VCaP (cell line): ENCODE results near the gene ARSD.

Experiments
- H3K27ac ChIP-seq: fragments of 450-650 bp; 2 replicates; pipeline ENCODE4 v1.5.1; 2017
- TF ChIP-seq, protein P1 (sequence below): fragments of 450-650 bp; conservative IDR thresholded peaks from 2 replicates; pipeline ENCODE4 v1.5.1; 2017; ENCODE audit warnings: mild to moderate bottlenecking, moderate library complexity

Gene ARSD

DNA sequence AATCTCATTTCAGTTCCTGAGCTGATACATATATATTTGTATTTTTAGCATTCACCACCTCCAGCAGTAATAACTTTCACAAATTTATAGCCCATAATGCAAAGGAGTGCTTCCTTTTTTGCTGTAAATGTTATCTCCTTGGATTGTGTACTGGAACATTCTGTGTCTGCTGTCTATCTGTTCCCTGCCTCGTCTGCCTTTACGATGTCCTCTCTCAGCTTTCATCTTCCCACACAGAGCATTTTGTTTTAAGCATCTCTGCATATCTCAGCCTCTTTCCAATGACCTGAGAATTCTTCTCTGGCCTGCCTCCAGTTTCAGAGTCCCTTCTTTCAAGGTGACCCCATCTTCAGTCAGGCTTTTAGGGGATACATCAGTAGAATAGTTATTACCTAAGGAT lies 57.3 kb downstream of the ARSD start:
- no peak overlapping the region for H3K27ac ChIP-seq
- TF ChIP-seq, protein P1, sequence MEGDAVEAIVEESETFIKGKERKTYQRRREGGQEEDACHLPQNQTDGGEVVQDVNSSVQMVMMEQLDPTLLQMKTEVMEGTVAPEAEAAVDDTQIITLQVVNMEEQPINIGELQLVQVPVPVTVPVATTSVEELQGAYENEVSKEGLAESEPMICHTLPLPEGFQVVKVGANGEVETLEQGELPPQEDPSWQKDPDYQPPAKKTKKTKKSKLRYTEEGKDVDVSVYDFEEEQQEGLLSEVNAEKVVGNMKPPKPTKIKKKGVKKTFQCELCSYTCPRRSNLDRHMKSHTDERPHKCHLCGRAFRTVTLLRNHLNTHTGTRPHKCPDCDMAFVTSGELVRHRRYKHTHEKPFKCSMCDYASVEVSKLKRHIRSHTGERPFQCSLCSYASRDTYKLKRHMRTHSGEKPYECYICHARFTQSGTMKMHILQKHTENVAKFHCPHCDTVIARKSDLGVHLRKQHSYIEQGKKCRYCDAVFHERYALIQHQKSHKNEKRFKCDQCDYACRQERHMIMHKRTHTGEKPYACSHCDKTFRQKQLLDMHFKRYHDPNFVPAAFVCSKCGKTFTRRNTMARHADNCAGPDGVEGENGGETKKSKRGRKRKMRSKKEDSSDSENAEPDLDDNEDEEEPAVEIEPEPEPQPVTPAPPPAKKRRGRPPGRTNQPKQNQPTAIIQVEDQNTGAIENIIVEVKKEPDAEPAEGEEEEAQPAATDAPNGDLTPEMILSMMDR: no peak

DNA sequence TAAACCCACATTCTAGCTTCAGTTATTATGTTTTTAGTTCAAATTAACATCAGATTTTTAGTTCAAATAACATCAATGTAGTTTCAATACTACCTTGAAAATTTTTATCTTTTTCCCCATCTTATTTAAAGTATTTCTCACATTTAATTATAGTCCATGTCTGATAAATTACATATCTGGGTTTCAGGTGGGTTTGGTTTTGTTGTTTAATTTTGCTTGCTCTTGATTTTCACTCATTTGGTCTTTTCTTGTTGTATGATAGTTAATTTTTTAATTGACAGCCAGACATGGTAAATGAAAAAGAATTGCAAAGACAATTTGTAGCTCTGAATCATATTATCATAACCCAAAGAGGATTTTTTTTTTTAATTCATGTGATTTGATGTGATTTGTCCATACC lies 58.5 kb downstream of the ARSD start:
- no peak overlapping the region for H3K27ac ChIP-seq
- TF ChIP-seq, protein P1: no peak

DNA sequence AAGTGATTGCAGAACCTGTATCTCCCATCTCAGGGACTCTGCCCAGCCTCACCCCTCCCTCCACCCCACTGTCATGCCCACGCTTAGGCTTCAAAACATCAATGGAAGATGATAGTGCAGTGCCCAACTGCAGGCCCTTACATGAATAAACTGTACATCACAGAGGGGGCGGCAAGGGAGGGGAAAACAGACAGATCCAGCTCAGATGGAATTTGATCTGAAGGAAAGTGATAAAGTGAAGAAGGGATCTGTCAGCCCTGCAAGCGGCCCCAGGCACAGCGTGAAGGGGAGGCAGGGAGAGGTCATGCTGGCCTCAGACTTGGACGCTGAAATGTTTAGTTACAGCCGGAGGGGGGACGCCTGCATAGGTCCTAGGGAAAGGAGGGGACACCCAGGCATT lies 61.9 kb downstream of the ARSD start:
- no peak overlapping the region for H3K27ac ChIP-seq
- TF ChIP-seq, protein P1: no peak

DNA sequence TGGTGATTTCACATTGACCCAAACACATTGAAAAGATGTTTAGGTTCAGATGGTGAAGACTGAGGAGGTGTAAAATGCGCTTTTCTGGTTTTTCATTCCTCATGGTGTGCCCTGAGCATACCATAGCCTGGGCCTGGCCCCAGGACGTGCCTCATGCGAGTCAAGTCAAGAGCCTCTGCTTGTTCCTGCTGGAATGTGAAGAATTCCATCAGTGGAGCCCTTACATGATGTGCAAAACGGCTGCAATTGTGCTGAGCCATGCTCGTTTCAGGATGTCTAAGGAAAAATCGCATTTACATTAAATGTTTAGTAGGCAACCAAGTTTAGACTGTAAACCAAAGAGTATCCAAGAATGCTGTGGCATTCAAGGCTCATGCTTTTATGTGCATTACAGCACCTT lies 65.5 kb downstream of the ARSD start:
- no peak overlapping the region for H3K27ac ChIP-seq
- TF ChIP-seq, protein P1: no peak

DNA sequence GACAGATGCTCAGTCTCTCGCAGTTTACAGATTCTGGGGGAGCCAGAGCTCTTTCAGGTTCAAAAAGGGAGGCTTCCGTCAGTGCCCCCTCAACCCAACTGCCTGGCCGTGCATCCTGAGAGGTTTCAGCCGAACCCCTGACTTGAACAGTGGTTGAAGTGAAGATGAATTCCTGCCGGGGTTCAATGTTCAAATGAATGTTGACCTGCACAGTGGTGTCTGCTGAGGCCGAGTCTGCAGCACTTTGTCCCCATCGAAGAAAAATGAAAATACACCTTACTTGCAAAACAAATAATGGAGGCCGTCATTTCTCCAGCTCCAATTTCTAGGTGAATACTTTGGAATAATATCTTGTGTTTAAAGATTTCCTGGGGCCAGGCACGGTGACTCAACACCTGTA lies 66.7 kb downstream of the ARSD start:
- no peak overlapping the region for H3K27ac ChIP-seq
- TF ChIP-seq, protein P1: no peak

DNA sequence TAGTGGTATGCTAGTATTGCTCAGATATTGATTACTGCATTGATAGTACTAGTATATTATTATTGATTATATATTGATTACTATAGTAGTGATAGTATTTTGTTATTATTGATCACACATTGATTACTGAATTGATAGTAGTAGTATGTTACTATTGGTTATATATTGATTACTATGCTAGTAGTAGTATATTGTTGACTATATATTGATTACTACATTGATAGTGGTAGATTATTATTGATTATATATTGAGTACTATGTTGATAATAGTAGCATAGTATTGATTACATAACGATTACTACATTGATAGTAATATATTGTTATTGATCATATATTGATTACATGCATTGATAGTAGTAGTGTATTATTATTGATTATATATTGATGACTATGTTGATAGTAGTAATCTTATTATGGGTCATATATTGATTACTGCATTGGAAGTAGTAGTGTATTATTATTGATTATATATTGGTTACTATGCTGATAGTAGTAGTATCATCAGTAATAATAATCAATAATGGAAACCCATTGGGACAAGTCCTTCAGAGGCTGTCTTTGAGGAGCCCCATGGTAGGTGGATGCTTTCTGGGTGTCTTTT lies 69.8 kb downstream of the ARSD start:
- H3K27ac ChIP-seq: no peak overlapping the region
- TF ChIP-seq, protein P1: no peak

DNA sequence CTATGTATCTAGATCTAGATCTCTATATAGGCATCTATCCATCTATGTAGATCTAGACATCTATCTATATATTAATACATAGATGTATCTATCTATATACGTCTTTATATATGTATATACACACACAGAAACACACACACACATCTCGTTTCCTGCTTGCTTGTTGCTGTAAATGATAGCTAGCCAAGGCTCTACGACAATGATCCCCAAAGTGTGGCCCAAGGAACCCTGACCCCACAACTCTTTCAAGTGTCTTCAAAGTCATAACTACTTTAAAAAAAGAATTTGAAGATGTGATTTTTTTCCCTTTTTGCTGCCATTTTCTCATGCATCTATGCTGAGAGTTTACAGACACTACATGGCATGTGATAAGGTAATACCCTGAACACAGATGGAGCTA lies 71.6 kb downstream of the ARSD start:
- no peak overlapping the region for H3K27ac ChIP-seq

More for the DNA sequence above, 71.6 kb downstream of the ARSD start:
- TF ChIP-seq, protein P1: no peak
